Central memory CD4-positive, alpha-beta T cell (primary cell): Measurements from ENCODE around the gene FIBCD1.
"Not testable (repeated sequence)": the region's sequence is repeated elsewhere in the genome, so short reads cannot be mapped to it uniquely, and the experiment has no call there.

Experiments
- DNase-seq: peaks from one replicate; pipeline ENCODE4 v3.0.0; 2022

FIBCD1 gene

DNA sequence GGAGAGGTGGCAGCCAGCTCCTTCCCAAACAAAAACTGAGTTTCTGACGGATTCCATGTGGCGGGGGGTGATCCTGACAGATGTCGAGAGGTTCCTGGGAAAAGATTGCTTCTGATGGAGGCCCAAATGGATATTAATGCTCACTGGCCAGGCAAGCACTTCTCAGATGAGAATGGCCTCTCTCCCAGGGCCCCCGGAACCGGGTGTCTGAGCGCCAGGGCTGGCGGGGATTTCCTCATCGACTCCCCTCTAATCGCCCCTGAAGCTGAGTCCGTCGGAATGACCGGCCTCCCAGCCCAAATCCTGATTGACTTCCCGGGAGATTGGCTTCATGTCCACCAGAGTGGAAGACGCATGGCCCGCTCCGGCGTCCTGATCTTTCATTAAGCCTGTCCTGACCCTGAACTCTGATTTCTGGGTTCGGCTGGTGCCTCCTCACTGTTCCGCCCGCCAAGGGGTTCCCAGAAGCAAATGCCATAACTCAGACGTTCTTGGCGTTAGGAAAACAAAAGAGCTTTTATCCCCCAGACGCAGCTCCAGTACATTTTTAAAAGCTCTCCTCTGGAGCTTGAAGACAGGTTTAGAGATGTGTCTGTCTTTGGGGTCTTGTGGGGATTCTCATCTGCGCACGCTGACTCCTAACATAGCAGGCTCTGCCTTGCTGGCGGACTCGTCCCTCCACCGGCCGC is 17.6 kb downstream of the FIBCD1 start:
- DNase-seq, result no peak

DNA sequence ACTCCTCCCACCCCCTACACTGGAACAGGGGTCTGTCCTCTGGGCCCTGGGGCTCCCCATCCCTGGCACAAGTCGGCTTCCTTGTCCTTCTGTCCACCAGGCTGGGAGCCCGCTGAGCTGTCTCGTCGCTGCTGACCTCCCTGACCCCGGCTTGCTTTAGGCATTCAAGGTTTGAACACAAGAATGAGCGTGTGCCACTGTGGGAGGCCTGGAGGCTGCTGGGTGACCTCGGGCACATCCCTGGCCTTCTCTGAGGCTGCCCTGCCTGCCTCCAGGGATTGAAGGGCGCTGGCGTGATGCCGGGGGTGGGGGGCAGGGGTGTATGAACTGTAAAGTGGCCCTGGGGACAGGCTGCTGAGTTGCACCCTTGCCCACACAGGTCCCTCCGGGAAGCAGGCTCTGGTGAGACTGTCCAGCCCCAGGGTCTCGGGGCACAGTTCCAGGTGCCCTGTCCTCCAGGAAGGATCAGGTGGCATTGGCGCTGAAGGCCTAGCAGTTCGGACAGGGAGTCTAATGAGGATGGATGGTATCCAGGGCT is 18.2 kb downstream of the FIBCD1 start:
- DNase-seq, result no peak

- DNase-seq, result no peak
Observed at GRCh38 chr9:130920233-130920632, 18.8 kb downstream of the FIBCD1 start.

- DNase-seq, result no peak
Observed at GRCh38 chr9:130919559-130920145, 19.4 kb downstream of the FIBCD1 start.

DNA sequence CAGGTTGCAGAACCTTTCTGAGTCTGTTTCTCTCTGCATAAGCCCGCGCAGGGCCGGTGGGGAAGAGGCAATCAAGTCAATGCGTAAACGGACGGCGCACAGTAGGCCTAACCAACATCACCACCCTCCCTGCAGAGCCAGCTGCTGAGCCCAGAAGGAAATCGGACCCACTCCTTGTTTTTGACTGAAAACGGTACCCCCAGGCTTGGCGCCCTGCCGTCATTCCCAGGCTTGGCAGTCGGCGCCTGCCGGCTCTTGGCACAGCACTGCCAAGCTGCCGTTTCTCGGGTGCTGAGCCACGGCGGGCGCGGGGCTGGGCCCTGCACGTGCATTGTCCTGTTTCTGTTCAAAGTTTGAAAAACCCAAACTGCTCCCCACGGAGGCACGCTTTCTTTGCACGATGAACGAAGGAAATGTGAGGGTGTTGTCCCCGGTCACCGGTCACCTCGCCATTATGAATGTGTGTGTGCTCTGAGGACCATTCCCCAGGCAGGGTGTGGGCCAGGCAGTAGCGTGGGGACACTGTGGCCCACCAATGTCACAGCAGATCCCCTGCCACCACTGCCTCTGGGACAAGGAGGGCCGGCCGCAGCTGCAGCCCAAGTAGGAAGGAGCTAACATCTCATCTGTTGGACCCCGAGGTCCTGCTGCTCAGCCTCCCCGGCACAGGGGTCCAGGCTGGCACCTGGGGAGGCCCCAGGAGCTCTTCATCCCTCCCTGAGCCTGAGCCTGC is 20.1 kb downstream of the FIBCD1 start:
- DNase-seq, result no peak

GRCh38 chr9:130918101-130918825 is 20.8 kb downstream of the FIBCD1 start:
- DNase-seq, result no peak

DNA sequence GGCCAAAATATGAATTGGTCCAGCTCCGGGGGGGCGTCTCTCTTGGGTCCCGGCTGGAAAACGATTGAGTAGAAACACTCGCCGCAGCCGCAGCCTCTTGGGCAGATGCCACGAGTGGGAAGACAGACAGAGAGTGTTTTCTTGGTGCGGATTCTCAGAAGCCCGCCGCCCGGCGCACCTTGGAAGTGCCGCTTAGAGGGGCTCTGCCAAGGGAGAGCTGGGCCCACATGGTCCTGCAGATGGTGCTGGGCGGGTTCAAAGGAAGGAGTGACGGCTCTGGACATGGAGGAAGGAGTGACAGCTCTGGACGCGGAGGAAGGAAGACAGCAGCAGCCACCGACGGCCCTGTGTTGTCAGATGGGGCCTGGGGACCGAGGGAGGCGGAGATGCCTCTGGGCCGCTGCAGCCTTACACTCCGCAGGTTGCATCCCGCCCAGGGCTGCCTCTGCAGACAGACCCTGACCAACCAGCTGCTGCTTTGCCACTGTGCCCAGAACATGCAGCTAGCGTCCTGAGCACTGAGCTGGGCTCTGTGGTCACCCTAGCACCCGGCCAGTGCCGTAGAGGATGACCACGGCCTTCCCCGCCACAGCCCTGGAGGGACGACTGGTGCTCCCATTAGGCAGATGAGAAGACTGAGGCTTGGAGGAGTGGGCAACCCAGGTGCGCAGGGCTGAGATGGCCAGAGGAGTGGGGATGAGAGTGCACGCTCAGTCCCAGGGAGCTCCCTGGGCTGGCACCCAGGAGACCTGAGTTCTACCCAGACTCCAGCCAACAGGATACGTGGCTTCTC is 21.7 kb downstream of the FIBCD1 start:
- DNase-seq, result no peak

- DNase-seq, result no peak
Observed at GRCh38 chr9:130915096-130915447, 24.0 kb downstream of the FIBCD1 start.

- no peak for DNase-seq
Observed at GRCh38 chr9:130914417-130915095, 24.5 kb downstream of the FIBCD1 start.

- no peak for DNase-seq
Observed at GRCh38 chr9:130913599-130914416, 25.2 kb downstream of the FIBCD1 start.

DNA sequence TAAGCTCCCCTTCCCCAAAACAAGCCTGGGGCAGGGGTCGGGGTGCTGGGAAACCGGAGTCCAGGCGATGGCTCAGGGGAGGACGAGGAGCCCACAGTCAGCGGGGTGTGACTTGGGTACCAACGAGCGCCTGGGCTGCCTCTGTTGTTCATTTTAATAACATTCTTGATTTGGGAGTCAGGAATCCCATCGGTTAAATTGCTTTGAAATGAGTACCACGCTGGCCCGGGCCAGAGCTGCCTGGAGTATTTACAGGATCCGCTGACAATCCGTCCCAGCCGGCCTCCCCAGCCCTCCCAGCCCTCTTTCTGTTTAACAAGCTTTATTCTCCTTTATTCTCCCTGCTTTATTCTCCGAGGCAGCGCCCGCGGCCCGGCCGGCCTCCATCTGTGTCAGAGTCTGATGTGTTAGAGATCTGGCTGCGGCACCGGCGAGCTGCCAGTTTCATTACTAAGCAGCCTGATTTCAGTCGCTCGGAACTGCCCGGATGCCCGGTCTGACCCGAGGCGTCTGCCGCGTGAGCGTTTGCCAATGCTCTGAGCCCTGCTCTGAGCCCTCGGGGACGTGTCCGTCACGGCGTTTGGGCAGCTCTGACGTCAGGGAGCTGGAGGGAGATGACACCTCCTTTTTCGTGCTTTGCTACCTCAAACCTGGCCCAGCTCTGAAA is 26.0 kb downstream of the FIBCD1 start:
- no peak for DNase-seq

GRCh38 chr9:130911254-130912049 is 27.6 kb downstream of the FIBCD1 start:
- no peak for DNase-seq

- not testable (repeated sequence) for DNase-seq
Observed at GRCh38 chr9:130910670-130911069, 28.4 kb downstream of the FIBCD1 start.

DNA sequence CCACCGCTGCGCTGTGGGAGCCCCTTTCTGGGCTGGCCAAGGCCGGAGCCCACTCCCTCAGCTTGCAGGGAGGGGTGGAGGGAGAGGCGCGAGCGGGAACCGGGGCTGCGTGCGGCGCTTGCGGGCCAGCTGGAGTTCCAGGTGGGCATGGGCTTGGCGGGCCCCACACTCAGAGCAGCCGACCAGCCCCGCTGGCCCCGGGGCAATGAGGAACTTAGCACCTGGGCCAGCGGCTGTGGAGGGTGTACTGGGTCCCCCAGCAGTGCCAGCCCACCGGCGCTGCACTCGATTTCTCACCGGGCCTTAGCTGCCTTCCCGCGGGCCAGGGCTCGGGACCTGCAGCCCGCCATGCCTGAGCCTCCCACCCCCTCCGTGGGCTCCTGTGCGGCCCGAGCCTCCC is 29.0 kb downstream of the FIBCD1 start:
- not testable (repeated sequence) for DNase-seq

GRCh38 chr9:130908878-130909355 is 30.1 kb downstream of the FIBCD1 start:
- no peak for DNase-seq

- no peak for DNase-seq
Observed at GRCh38 chr9:130908146-130908877, 30.7 kb downstream of the FIBCD1 start.

DNA sequence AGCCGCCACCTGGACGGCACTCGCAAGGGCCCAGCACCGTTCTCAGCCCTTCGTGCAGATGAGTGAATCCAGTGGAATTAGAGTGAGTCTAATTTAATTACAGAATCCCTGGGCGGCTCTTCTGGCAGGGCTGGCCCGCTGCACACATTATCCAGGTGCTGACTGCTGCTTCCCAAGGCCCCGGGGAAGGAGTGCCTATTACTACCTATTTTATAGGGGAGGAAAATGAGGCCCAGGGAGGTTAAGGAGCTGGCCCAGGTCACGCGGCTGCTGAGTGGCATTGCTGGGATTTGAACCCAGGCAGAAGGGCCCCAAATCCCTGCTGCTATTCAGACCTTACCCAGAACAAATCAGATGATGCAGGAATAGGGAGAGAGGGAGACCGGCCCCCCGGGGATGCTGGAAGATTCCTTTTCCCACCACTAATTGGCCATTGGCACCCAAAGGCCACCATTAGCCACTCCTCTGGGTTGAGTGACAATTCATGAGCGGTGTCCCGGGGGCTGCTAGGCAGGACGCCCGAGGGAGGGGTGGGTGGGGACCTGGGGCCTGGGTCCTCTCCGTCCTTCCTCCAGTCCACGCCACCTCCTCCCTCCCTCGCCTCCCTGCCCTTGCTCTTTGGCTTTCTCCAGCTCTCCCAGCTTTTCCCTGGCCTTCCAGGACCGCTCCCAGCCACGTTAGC is 32.2 kb downstream of the FIBCD1 start:
- no peak for DNase-seq
